Tongue (tissue), 2 donors: ENCODE measurements around the gene LCLAT1. TPM values are rescaled to one million over a fixed set of nuclear protein-coding genes. Genes with fewer than 3 reads are reported as not detected.

Experiments used
- DNase-seq: peaks from one replicate; pipeline ENCODE4 v3.0.0-alpha.2; 2015
- total RNA-seq: library from RNA; depleted of rRNA; stranded (reverse); fragments of >200 nt; gene quantifications from one replicate; pipeline ENCODE4 v1.2.3, GENCODE V29; 2014

Gene LCLAT1
- total RNA-seq, 1 donor from 2014 or later: 20.0 TPM

GRCh38 chr2:30645081-30645744 is 198.2 kb downstream of the LCLAT1 start:
- no peak for DNase-seq

- DNase-seq: no peak
Measured at GRCh38 chr2:30645745-30646119, 198.7 kb downstream of the LCLAT1 start.

GRCh38 chr2:30647752-30648457 is 200.9 kb downstream of the LCLAT1 start:
- DNase-seq: no peak

- DNase-seq: no peak
Measured at GRCh38 chr2:30649278-30649677, 202.2 kb downstream of the LCLAT1 start.

GRCh38 chr2:30649828-30650227 is 202.8 kb downstream of the LCLAT1 start:
- DNase-seq: no peak

GRCh38 chr2:30652271-30652915 is 205.3 kb downstream of the LCLAT1 start:
- no peak for DNase-seq

GRCh38 chr2:30653847-30654246 is 206.8 kb downstream of the LCLAT1 start:
- DNase-seq: no peak

- no peak for DNase-seq
Measured at GRCh38 chr2:30654404-30654803, 207.4 kb downstream of the LCLAT1 start.

- DNase-seq: no peak
Measured at GRCh38 chr2:30655211-30655610, 208.2 kb downstream of the LCLAT1 start.

- DNase-seq: peak; percentile 88
Measured at GRCh38 chr2:30655660-30656059, 208.6 kb downstream of the LCLAT1 start.

GRCh38 chr2:30656079-30656478 is 209.0 kb downstream of the LCLAT1 start:
- DNase-seq: no peak

- DNase-seq: peak; percentile 42
Measured at GRCh38 chr2:30661173-30662107, 214.4 kb downstream of the LCLAT1 start.

GRCh38 chr2:30662268-30663131 is 215.5 kb downstream of the LCLAT1 start:
- peak; percentile 92 for DNase-seq

- DNase-seq: no peak
Measured at GRCh38 chr2:30663321-30663720, 216.3 kb downstream of the LCLAT1 start.

GRCh38 chr2:30663806-30664205 is 216.8 kb downstream of the LCLAT1 start:
- no peak for DNase-seq

GRCh38 chr2:30664761-30665358 is 217.8 kb downstream of the LCLAT1 start:
- DNase-seq: peak; percentile 67

GRCh38 chr2:30665761-30666265 is 218.8 kb downstream of the LCLAT1 start:
- DNase-seq: no peak

- peak; percentile 33 for DNase-seq
Measured at GRCh38 chr2:30666266-30666874, 219.3 kb downstream of the LCLAT1 start.

GRCh38 chr2:30670453-30670852 is 223.4 kb downstream of the LCLAT1 start:
- no peak for DNase-seq

- no peak for DNase-seq
Measured at GRCh38 chr2:30673127-30673526, 226.1 kb downstream of the LCLAT1 start.
